ENCODE results near the gene TRIM52. TPM values are rescaled to one million over a fixed set of nuclear protein-coding genes. Genes with fewer than 3 reads are reported as not detected.
A peak's percentile ranks its signal among the peaks of the same experiment; 100 is the strongest.

Gene TRIM52
- total and polyA plus RNA-seq, 5 donors from 2014 or later: 28.0 to 40.3 (median 35.7) TPM

GRCh38 chr5:181265092-181265671, 4.2 kb upstream of the TRIM52 start:
- H3K9me3 Mint-ChIP-seq: no peaks in the 10 kb centered on the region
- no peak overlapping the region for H3K4me3 ChIP-seq (ENCODE audit: low read depth, low read length)
- no peak overlapping the region for H3K4me3 Mint-ChIP-seq
- peaks cover 6% of the 10 kb centered on the region for H3K36me3 ChIP-seq (ENCODE audit: control insufficient read depth, insufficient read depth, low read length)
- no peaks in the 10 kb centered on the region for H3K27me3 ChIP-seq (ENCODE audit: control insufficient read depth, insufficient read depth, low read length)
- peaks cover 10% of the 10 kb centered on the region for H3K4me1 ChIP-seq (ENCODE audit: control insufficient read depth, insufficient read depth, low read length, poor library complexity, severe bottlenecking)
- H3K27ac Mint-ChIP-seq: peak overlapping the region in 1 of 3 donors; percentile 48
- H3K27me3 Mint-ChIP-seq: no peaks in the 10 kb centered on the region
- ATAC-seq (ENCODE audit: low read depth in 2 of 2): no peak
- H3K4me1 Mint-ChIP-seq: peaks cover 0 to 14% (median 7%) of the 10 kb centered on the region in 4 donors
- DNase-seq: no peak
- H3K27ac ChIP-seq (ENCODE audit: insufficient read depth, low read length, poor library complexity, severe bottlenecking): no peak overlapping the region
- no peaks in the 10 kb centered on the region for H3K9me3 ChIP-seq (ENCODE audit: control insufficient read depth in 2 of 2, low read length in 2 of 2)
- H3K36me3 Mint-ChIP-seq: peaks cover 7% of the 10 kb centered on the region

- peaks cover 0 to 30% (median 23%) of the 10 kb centered on the region in 4 donors for H3K4me1 Mint-ChIP-seq
- H3K9me3 Mint-ChIP-seq: no peaks in the 10 kb centered on the region
- H3K4me1 ChIP-seq (ENCODE audit: control insufficient read depth, insufficient read depth, low read length, poor library complexity, severe bottlenecking): peaks cover 25% of the 10 kb centered on the region
- H3K36me3 Mint-ChIP-seq: peaks cover 7% of the 10 kb centered on the region
- no peaks in the 10 kb centered on the region for H3K9me3 ChIP-seq (ENCODE audit: control insufficient read depth in 2 of 2, low read length in 2 of 2)
- no peaks in the 10 kb centered on the region for H3K27me3 Mint-ChIP-seq
- no peak overlapping the region for H3K4me3 ChIP-seq (ENCODE audit: low read depth, low read length)
- H3K27ac ChIP-seq (ENCODE audit: insufficient read depth, low read length, poor library complexity, severe bottlenecking): no peak overlapping the region
- H3K27ac Mint-ChIP-seq: peak overlapping the region in 1 of 3 donors; percentile 57
- peaks cover 6% of the 10 kb centered on the region for H3K36me3 ChIP-seq (ENCODE audit: control insufficient read depth, insufficient read depth, low read length)
- no peaks in the 10 kb centered on the region for H3K27me3 ChIP-seq (ENCODE audit: control insufficient read depth, insufficient read depth, low read length)
- H3K4me3 Mint-ChIP-seq: peak overlapping the region; percentile 16 to 100 (median 48)
- DNase-seq (no peak), ATAC-seq (ENCODE audit: low read depth in 2 of 2) (no peak)
These were observed 2.7 kb upstream of the TRIM52 start for GRCh38 chr5:181263633-181264032.

- H3K36me3 ChIP-seq (ENCODE audit: control insufficient read depth, insufficient read depth, low read length): peaks cover 6% of the 10 kb centered on the region
- H3K4me3 ChIP-seq (ENCODE audit: low read depth, low read length): peak overlapping the region; percentile 97
- H3K9me3 Mint-ChIP-seq: no peaks in the 10 kb centered on the region
- H3K27ac Mint-ChIP-seq: peak overlapping the region; percentile 95 to 100 (median 99)
- DNase-seq (peak; percentile 73 to 87 (median 80)), ATAC-seq (ENCODE audit: low read depth in 2 of 2) (peak; percentile 55 to 60)
- no peaks in the 10 kb centered on the region for H3K27me3 ChIP-seq (ENCODE audit: control insufficient read depth, insufficient read depth, low read length)
- peaks cover 11 to 50% (median 39%) of the 10 kb centered on the region in 4 donors for H3K4me1 Mint-ChIP-seq
- peaks cover 47% of the 10 kb centered on the region for H3K4me1 ChIP-seq (ENCODE audit: control insufficient read depth, insufficient read depth, low read length, poor library complexity, severe bottlenecking)
- peak overlapping the region; percentile 97 to 100 (median 100) for H3K4me3 Mint-ChIP-seq
- peak overlapping the region; percentile 99 for H3K27ac ChIP-seq (ENCODE audit: insufficient read depth, low read length, poor library complexity, severe bottlenecking)
- no peaks in the 10 kb centered on the region for H3K9me3 ChIP-seq (ENCODE audit: control insufficient read depth in 2 of 2, low read length in 2 of 2)
- no peaks in the 10 kb centered on the region for H3K27me3 Mint-ChIP-seq
- peaks cover 14% of the 10 kb centered on the region for H3K36me3 Mint-ChIP-seq
These were observed 542 bp upstream of the TRIM52 start for GRCh38 chr5:181261320-181262049.

GRCh38 chr5:181259974-181260719, 796 bp downstream of the TRIM52 start:
- Mint-ChIP-seq H3K9me3 (no peaks in the 10 kb centered on the region), H3K4me3 (peak overlapping the region; percentile 97 to 100 (median 100)), H3K27ac (peak overlapping the region; percentile 99 to 100 (median 99)), H3K36me3 (peaks cover 19% of the 10 kb centered on the region), H3K4me1 (peaks cover 20 to 63% (median 52%) of the 10 kb centered on the region in 4 donors), H3K27me3 (no peaks in the 10 kb centered on the region)
- Histone ChIP-seq H3K4me3 (ENCODE audit: low read depth, low read length) (peak overlapping the region; percentile 97), H3K27me3 (ENCODE audit: control insufficient read depth, insufficient read depth, low read length) (no peaks in the 10 kb centered on the region), H3K9me3 (ENCODE audit: control insufficient read depth in 2 of 2, low read length in 2 of 2) (no peaks in the 10 kb centered on the region), H3K4me1 (ENCODE audit: control insufficient read depth, insufficient read depth, low read length, poor library complexity, severe bottlenecking) (peaks cover 59% of the 10 kb centered on the region), H3K36me3 (ENCODE audit: control insufficient read depth, insufficient read depth, low read length) (peaks cover 17% of the 10 kb centered on the region), H3K27ac (ENCODE audit: insufficient read depth, low read length, poor library complexity, severe bottlenecking) (peak overlapping the region; percentile 99)
- DNase-seq (no peak), ATAC-seq (ENCODE audit: low read depth in 2 of 2) (no peak)

GRCh38 chr5:181259283-181259682, 1.7 kb downstream of the TRIM52 start:
- Mint-ChIP-seq H3K9me3 (no peaks in the 10 kb centered on the region), H3K4me3 (peak overlapping the region; percentile 97 to 100 (median 100)), H3K36me3 (peaks cover 25% of the 10 kb centered on the region), H3K27ac (peak overlapping the region in 2 of 3 donors; percentile 99 to 100), H3K27me3 (no peaks in the 10 kb centered on the region), H3K4me1 (peaks cover 20 to 72% (median 59%) of the 10 kb centered on the region in 4 donors)
- Histone ChIP-seq H3K4me3 (ENCODE audit: low read depth, low read length) (peak overlapping the region; percentile 97), H3K4me1 (ENCODE audit: control insufficient read depth, insufficient read depth, low read length, poor library complexity, severe bottlenecking) (peaks cover 66% of the 10 kb centered on the region), H3K27me3 (ENCODE audit: control insufficient read depth, insufficient read depth, low read length) (no peaks in the 10 kb centered on the region), H3K36me3 (ENCODE audit: control insufficient read depth, insufficient read depth, low read length) (peaks cover 23% of the 10 kb centered on the region), H3K9me3 (ENCODE audit: control insufficient read depth in 2 of 2, low read length in 2 of 2) (no peaks in the 10 kb centered on the region), H3K27ac (ENCODE audit: insufficient read depth, low read length, poor library complexity, severe bottlenecking) (no peak overlapping the region)
- no peak for DNase-seq
- ATAC-seq (ENCODE audit: low read depth in 2 of 2): no peak

- Histone ChIP-seq H3K36me3 (ENCODE audit: control insufficient read depth, insufficient read depth, low read length) (peaks cover 22% of the 10 kb centered on the region), H3K27me3 (ENCODE audit: control insufficient read depth, insufficient read depth, low read length) (no peaks in the 10 kb centered on the region), H3K9me3 (ENCODE audit: control insufficient read depth in 2 of 2, low read length in 2 of 2) (no peaks in the 10 kb centered on the region), H3K4me1 (ENCODE audit: control insufficient read depth, insufficient read depth, low read length, poor library complexity, severe bottlenecking) (peaks cover 66% of the 10 kb centered on the region), H3K27ac (ENCODE audit: insufficient read depth, low read length, poor library complexity, severe bottlenecking) (peak overlapping the region; percentile 20), H3K4me3 (ENCODE audit: low read depth, low read length) (peak overlapping the region; percentile 97)
- Mint-ChIP-seq H3K36me3 (peaks cover 24% of the 10 kb centered on the region), H3K4me3 (peak overlapping the region; percentile 97 to 100 (median 100)), H3K27me3 (no peaks in the 10 kb centered on the region), H3K9me3 (no peaks in the 10 kb centered on the region), H3K4me1 (peaks cover 20 to 75% (median 60%) of the 10 kb centered on the region in 4 donors), H3K27ac (peak overlapping the region in 2 of 3 donors; percentile 65 to 100)
- ATAC-seq (ENCODE audit: low read depth in 2 of 2): no peak
- DNase-seq: no peak
These were observed 2.4 kb downstream of the TRIM52 start for GRCh38 chr5:181258576-181258975.

- H3K27ac ChIP-seq (ENCODE audit: insufficient read depth, low read length, poor library complexity, severe bottlenecking): no peak overlapping the region
- no peak for ATAC-seq (ENCODE audit: low read depth in 2 of 2)
- no peaks in the 10 kb centered on the region for H3K9me3 Mint-ChIP-seq
- H3K36me3 Mint-ChIP-seq: peaks cover 27% of the 10 kb centered on the region
- peak overlapping the region; percentile 52 for H3K4me3 ChIP-seq (ENCODE audit: low read depth, low read length)
- peaks cover 20 to 84% (median 67%) of the 10 kb centered on the region in 4 donors for H3K4me1 Mint-ChIP-seq
- H3K36me3 ChIP-seq (ENCODE audit: control insufficient read depth, insufficient read depth, low read length): peaks cover 28% of the 10 kb centered on the region
- H3K4me1 ChIP-seq (ENCODE audit: control insufficient read depth, insufficient read depth, low read length, poor library complexity, severe bottlenecking): peaks cover 71% of the 10 kb centered on the region
- H3K4me3 Mint-ChIP-seq: peak overlapping the region in 3 of 4 donors; percentile 17 to 78 (median 57)
- no peaks in the 10 kb centered on the region for H3K27me3 ChIP-seq (ENCODE audit: control insufficient read depth, insufficient read depth, low read length)
- H3K9me3 ChIP-seq (ENCODE audit: control insufficient read depth in 2 of 2, low read length in 2 of 2): no peaks in the 10 kb centered on the region
- H3K27ac Mint-ChIP-seq: peak overlapping the region in 2 of 3 donors; percentile 22 to 77
- no peak for DNase-seq
- H3K27me3 Mint-ChIP-seq: no peaks in the 10 kb centered on the region
These were observed 4.9 kb downstream of the TRIM52 start for GRCh38 chr5:181255836-181256578.
